ENCODE data around the gene EXOC4.

DNA sequence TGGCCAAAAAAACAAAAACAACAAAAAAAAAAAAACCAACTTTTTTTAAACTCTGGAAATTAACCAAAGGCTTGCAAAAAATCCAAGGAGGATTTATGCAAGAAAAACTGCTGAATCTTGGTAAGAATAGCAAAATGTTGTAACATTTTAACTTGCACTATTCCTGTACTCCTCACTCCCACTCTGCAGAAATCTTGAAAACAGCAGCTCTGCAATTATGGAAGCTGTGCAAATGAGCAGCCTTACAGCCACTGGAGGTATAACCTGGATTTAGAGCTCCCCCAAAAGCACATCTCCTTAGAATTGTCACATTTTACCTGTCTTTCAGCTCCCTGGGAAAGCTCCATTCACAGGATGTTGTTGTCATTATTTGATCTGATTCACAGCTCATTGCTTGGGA, 832.4 kb downstream of the EXOC4 start:
- no peak for TF ChIP-seq CTCF (IDR thresholded peaks at IDR 0.05)
- TF ChIP-seq POLR2AphosphoS5 (IDR thresholded peaks at IDR 0.05; ENCODE audit: low read depth, low read length), result no peak
- TF ChIP-seq, protein P1, sequence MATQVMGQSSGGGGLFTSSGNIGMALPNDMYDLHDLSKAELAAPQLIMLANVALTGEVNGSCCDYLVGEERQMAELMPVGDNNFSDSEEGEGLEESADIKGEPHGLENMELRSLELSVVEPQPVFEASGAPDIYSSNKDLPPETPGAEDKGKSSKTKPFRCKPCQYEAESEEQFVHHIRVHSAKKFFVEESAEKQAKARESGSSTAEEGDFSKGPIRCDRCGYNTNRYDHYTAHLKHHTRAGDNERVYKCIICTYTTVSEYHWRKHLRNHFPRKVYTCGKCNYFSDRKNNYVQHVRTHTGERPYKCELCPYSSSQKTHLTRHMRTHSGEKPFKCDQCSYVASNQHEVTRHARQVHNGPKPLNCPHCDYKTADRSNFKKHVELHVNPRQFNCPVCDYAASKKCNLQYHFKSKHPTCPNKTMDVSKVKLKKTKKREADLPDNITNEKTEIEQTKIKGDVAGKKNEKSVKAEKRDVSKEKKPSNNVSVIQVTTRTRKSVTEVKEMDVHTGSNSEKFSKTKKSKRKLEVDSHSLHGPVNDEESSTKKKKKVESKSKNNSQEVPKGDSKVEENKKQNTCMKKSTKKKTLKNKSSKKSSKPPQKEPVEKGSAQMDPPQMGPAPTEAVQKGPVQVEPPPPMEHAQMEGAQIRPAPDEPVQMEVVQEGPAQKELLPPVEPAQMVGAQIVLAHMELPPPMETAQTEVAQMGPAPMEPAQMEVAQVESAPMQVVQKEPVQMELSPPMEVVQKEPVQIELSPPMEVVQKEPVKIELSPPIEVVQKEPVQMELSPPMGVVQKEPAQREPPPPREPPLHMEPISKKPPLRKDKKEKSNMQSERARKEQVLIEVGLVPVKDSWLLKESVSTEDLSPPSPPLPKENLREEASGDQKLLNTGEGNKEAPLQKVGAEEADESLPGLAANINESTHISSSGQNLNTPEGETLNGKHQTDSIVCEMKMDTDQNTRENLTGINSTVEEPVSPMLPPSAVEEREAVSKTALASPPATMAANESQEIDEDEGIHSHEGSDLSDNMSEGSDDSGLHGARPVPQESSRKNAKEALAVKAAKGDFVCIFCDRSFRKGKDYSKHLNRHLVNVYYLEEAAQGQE (IDR thresholded peaks at IDR 0.05; ENCODE audit: insufficient read depth in 1 of 2, low read depth in 2 of 2, low read length in 1 of 2), result no peak
- TF ChIP-seq SIN3A (IDR thresholded peaks at IDR 0.05; ENCODE audit: borderline replicate concordance, insufficient read depth, low read depth, low read length), result no peak

All from Panc1 (cell line).